ENCODE results near the gene ALG9. TPM values are rescaled to one million over a fixed set of nuclear protein-coding genes. Genes with fewer than 3 reads are reported as not detected.
A peak's percentile ranks its signal among the peaks of the same experiment; 100 is the strongest.

ALG9 gene
- total RNA-seq, 1 experiment from 2014 or later: 28.8 TPM

DNA sequence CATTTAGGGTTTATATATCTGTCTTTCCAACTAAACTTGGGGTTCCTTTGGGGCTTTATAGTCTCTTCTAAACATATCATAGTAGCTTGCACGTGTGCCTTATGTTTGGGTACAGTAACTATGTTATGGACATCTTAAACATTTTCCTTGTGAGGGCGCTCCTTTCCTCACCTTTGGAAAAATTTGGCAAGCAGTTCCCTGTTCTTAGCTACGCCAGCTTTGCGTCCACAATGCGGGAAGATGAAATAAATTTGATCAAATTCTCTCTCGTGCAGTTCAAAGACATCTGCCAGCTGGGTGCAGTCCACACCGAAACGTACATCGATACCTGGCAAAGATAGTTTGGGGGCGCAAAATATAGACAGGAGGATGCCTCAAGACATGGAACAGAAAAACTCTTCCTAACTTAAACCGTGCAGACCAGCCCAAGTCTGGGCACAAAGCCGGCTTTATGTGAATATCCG is 7.0 kb upstream of the ALG9 start:
- H3K36me3 Mint-ChIP-seq (ENCODE audit: insufficient read depth, unreplicated experiment): peaks cover 24% of the 10 kb centered on the region
- BruUV-seq (replicated peaks): TSS peak; percentile 56
- H3K4me1 Mint-ChIP-seq (ENCODE audit: insufficient read depth, unreplicated experiment): peaks cover 6% of the 10 kb centered on the region
- H3K4me3 Mint-ChIP-seq (ENCODE audit: unreplicated experiment): peak overlapping the region; percentile 95
- no peaks in the 10 kb centered on the region for H3K9me3 Mint-ChIP-seq (ENCODE audit: unreplicated experiment)
- POLR2A ChIA-PET: interaction anchor here (0.7 to 5.0 kb wide), 16 partner anchors 31 to 208 kb away, joined by 3 to 41 read pairs (median 6); partner anchors contain the start of genes C11orf52, CRYAB, DIXDC1 and DLAT
- intact Hi-C loops (cut with micrococcal nuclease): loop anchor here (2.0 to 10.0 kb wide), 4 partner anchors 40 to 286 kb away; partner anchors contain the start of genes C11orf52, IL18, NKAPD1 and PIH1D2
- no peak for TF ChIP-seq CTCF (IDR thresholded peaks at IDR 0.05; ENCODE audit: unreplicated experiment)
- CTCF ChIA-PET: interaction anchor here (0.6 to 4.1 kb wide), 22 partner anchors 9 to 402 kb away, joined by 3 to 43 read pairs (median 4); partner anchors contain the start of gene DIXDC1
- no peaks in the 10 kb centered on the region for H3K27me3 Mint-ChIP-seq (ENCODE audit: insufficient read depth, unreplicated experiment)
- H3K27ac Mint-ChIP-seq (ENCODE audit: low read depth, unreplicated experiment): peak overlapping the region; percentile 97
- DNase-seq (ENCODE audit: unreplicated experiment): peak; percentile 63

GRCh38 chr11:111871693-111872161 is 346 bp upstream of the ALG9 start:
- peaks cover 25% of the 10 kb centered on the region for H3K36me3 Mint-ChIP-seq (ENCODE audit: insufficient read depth, unreplicated experiment)
- peak overlapping the region; percentile 57 for H3K27ac Mint-ChIP-seq (ENCODE audit: low read depth, unreplicated experiment)
- no peak for TF ChIP-seq CTCF (IDR thresholded peaks at IDR 0.05; ENCODE audit: unreplicated experiment)
- peak; percentile 1 for DNase-seq (ENCODE audit: unreplicated experiment)
- peak overlapping the region; percentile 96 for H3K4me3 Mint-ChIP-seq (ENCODE audit: unreplicated experiment)
- BruUV-seq (replicated peaks): no TSS peak
- H3K4me1 Mint-ChIP-seq (ENCODE audit: insufficient read depth, unreplicated experiment): peaks cover 12% of the 10 kb centered on the region
- ChIA-PET POLR2A (interaction anchor here (0.5 to 3.5 kb wide), 31 partner anchors 8 to 1583 kb away, joined by 3 to 29 read pairs (median 5); partner anchors contain the start of genes CFAP68, DLAT, NKAPD1 and PIH1D2), CTCF (interaction anchor here (0.6 to 5.5 kb wide), 12 partner anchors 9 to 396 kb away, joined by 3 to 35 read pairs (median 4); no protein-coding TSS in a partner anchor)
- no peaks in the 10 kb centered on the region for H3K9me3 Mint-ChIP-seq (ENCODE audit: unreplicated experiment)
- no peaks in the 10 kb centered on the region for H3K27me3 Mint-ChIP-seq (ENCODE audit: insufficient read depth, unreplicated experiment)
- intact Hi-C loops (cut with micrococcal nuclease): loop anchor here (10.0 kb wide), 1 partner anchor 293 kb away; the partner anchor contains the start of genes IL18 and TEX12

DNA sequence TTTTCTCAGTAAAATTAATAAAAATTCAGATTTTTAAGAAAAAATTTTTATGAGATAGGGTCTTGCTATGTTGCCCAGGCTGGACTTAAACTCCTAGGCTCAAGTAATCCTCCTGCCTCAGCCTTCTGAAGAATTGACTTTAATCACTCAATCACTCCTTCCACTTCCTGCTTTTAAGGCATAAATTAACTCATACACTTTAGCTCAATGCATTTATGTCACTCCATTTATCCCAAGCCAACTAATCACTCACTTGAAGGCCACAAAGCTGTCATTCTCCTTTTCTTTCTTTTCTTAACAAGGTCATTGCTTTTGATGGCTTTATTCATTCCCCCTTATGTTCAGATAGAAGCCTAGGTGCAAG is 877 bp downstream of the ALG9 start:
- POLR2A ChIA-PET: interaction anchor here (0.7 to 3.5 kb wide), 27 partner anchors 9 to 567 kb away, joined by 3 to 29 read pairs (median 6); partner anchors contain the start of genes CFAP68, DLAT, NKAPD1 and PIH1D2
- H3K36me3 Mint-ChIP-seq (ENCODE audit: insufficient read depth, unreplicated experiment): peaks cover 37% of the 10 kb centered on the region
- intact Hi-C loops (cut with micrococcal nuclease): loop anchor here (10.0 kb wide), 1 partner anchor 294 kb away; the partner anchor contains the start of genes IL18 and TEX12
- CTCF ChIA-PET: interaction anchor here (0.6 to 5.5 kb wide), 14 partner anchors 10 to 667 kb away, joined by 3 to 35 read pairs (median 4); no protein-coding TSS in a partner anchor
- H3K4me1 Mint-ChIP-seq (ENCODE audit: insufficient read depth, unreplicated experiment): peaks cover 12% of the 10 kb centered on the region
- TSS peak; percentile 16 for BruUV-seq (replicated peaks)
- H3K4me3 Mint-ChIP-seq (ENCODE audit: unreplicated experiment): peak overlapping the region; percentile 96
- no peak for DNase-seq (ENCODE audit: unreplicated experiment)
- no peaks in the 10 kb centered on the region for H3K27me3 Mint-ChIP-seq (ENCODE audit: insufficient read depth, unreplicated experiment)
- H3K9me3 Mint-ChIP-seq (ENCODE audit: unreplicated experiment): no peaks in the 10 kb centered on the region
- no peak for TF ChIP-seq CTCF (IDR thresholded peaks at IDR 0.05; ENCODE audit: unreplicated experiment)
- peak overlapping the region; percentile 57 for H3K27ac Mint-ChIP-seq (ENCODE audit: low read depth, unreplicated experiment)

DNA sequence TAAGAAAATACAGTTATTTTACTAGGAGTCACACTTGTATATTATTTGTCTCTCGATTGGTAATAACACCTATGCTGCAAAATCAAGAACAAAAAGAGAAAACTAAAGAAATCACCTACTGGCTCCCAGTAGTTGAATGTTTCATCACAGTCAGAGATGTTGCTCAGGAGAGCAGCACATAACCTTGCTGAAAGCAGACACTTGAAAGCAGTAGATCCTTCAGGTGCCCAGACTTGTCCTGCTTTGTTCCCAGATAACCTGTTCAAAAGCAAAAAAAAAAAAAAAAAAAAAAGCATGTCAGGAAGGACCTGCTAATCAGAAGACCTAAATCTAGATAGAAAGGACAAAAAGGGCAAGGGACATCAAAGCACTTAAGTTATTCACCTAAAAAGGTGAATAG is 1.3 kb downstream of the ALG9 start:
- peak overlapping the region; percentile 57 for H3K27ac Mint-ChIP-seq (ENCODE audit: low read depth, unreplicated experiment)
- intact Hi-C loops (cut with micrococcal nuclease): loop anchor here (10.0 kb wide), 1 partner anchor 295 kb away; the partner anchor contains the start of genes IL18 and TEX12
- ChIA-PET POLR2A (interaction anchor here (0.7 to 3.5 kb wide), 22 partner anchors 10 to 268 kb away, joined by 3 to 29 read pairs (median 6); partner anchors contain the start of genes CFAP68, DLAT, PPP2R1B and SIK2), CTCF (interaction anchor here (0.6 to 5.5 kb wide), 14 partner anchors 10 to 667 kb away, joined by 3 to 35 read pairs (median 4); no protein-coding TSS in a partner anchor)
- H3K9me3 Mint-ChIP-seq (ENCODE audit: unreplicated experiment): no peaks in the 10 kb centered on the region
- peak overlapping the region; percentile 96 for H3K4me3 Mint-ChIP-seq (ENCODE audit: unreplicated experiment)
- H3K27me3 Mint-ChIP-seq (ENCODE audit: insufficient read depth, unreplicated experiment): no peaks in the 10 kb centered on the region
- TF ChIP-seq CTCF (IDR thresholded peaks at IDR 0.05; ENCODE audit: unreplicated experiment): no peak
- BruUV-seq (replicated peaks): no TSS peak
- DNase-seq (ENCODE audit: unreplicated experiment): no peak
- H3K36me3 Mint-ChIP-seq (ENCODE audit: insufficient read depth, unreplicated experiment): peaks cover 41% of the 10 kb centered on the region
- peaks cover 12% of the 10 kb centered on the region for H3K4me1 Mint-ChIP-seq (ENCODE audit: insufficient read depth, unreplicated experiment)
